ENCODE data around the gene USF1.
"Not testable (repeated sequence)": the region's sequence is repeated elsewhere in the genome, so short reads cannot be mapped to it uniquely, and the experiment has no call there.

Gene USF1

DNA sequence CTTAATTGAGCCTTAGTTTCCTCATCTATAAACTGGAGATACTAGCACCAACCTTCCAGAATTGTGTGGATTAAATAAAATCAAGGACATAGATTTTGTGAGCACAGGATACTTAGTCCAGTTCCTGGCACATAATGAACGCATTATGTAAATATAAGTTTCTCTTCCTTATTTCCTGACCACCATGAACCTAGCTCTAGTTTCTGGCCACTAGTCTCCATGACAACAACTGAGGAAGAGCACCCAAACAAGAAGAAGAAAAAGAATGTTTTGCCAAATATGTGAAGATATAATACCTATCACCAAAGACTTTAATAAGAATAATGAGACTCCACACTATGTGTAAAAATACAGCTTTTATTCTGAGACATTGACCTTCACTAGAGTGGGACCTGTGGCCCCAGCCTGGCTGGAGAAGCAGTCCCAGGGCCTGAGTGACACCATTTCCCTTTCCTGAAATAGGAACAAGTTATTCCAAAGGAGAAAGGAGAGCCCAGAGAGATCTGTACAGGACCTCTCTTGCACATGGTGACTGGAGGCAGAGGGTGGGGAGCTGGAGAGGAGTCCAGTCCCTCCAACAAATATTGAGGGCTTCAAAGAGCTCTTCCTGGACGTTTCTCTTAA, 940 bp upstream of the USF1 start:
- no peak for DNase-seq

DNA sequence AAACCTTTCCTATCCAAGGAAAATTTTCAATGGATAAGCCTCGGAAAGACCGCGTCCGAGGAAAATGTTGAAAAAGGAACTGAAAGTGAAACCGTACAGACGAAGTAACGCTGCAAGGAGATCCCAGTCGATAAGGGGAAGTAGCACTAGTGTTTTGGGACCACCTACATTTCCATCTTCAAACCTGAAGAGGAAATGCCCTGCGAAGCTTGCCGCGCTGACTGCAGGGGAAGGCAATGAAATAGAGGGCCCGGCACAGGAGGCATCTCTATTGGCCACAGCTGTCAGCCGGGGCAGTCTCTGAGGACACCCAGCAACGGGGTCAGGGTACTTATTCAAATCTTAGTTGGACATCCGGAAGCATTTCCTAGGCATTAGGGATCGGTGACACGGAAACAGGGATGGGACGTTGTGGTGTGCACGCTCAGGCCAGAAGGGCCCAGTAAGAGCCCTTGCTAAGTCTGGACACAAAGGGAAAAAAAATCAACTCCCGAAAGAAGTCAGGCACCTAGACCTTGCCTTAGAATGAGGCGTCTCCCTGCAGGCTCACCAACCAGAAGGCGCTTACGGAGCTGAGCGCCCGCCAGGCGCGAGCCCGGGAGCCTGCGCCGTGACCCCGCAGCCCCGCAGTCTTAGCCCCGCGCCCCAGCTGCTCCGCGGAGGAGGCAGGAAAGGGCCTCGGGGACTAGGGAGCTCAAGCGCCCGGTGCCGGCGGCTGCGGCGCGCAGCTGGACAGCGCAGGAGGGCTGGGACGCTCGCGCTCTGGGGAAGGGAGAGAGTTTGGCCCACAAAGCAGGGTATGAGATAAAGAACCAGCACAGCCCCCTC, 655 bp downstream of the USF1 start:
- peak; percentile 58 for DNase-seq

DNA sequence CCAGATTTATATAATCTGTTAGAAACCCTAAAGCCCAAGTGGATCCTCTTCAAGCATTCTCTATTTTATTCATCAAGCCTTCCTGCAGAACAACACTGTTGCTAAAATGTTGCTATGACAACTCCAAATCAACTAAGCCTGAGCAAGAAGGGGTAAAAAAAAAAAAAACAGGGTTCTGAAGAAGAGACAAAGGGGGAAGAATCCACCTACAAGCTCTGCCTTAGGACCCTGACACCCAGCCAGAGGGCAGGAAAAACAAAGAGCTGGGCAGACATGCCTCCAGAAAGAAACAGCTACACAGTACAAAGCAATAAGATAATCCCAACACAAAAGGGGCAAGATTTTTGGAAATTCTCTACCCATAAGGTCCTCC, 1.3 kb downstream of the USF1 start:
- DNase-seq, result no peak

DNA sequence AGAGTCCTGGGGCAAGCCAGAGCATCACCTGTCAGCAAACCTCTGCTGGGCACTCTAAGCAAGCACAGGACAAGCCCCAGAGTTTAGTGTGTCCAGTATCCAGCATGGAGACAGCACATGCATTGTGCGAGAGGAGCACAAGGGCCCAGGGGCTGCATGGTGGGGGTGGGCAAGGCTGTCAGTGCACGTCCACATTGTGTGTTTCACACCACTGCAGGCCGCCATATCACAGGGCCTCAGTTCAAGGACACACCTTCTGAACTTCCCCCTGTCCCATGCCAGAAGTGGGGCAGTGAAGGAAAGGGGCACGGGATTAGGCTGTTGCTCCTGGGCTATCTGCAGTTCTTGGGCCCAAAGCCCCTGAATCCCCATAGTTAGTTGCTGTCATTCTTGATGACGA, 6.2 kb downstream of the USF1 start:
- no peak for DNase-seq

DNA sequence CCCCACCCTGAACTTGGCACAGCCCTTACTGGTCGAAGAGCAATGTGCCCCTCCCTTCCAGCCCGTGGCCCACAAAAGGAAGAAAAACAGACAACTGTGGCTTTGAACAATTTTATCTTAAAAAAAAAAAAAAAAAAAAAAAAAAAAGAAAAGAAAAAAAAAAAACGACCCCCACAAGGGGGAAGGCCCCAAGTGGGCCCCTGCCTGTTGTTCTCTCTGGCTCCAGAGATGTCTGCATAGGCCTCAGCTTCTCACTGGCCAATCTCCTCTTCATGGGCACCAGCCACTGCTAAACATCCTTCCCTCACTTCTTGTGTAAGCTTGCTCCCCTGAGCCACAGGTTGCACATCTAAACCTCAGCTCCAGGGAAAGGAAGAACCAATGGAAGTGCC, 6.6 kb downstream of the USF1 start:
- no peak for DNase-seq

DNA sequence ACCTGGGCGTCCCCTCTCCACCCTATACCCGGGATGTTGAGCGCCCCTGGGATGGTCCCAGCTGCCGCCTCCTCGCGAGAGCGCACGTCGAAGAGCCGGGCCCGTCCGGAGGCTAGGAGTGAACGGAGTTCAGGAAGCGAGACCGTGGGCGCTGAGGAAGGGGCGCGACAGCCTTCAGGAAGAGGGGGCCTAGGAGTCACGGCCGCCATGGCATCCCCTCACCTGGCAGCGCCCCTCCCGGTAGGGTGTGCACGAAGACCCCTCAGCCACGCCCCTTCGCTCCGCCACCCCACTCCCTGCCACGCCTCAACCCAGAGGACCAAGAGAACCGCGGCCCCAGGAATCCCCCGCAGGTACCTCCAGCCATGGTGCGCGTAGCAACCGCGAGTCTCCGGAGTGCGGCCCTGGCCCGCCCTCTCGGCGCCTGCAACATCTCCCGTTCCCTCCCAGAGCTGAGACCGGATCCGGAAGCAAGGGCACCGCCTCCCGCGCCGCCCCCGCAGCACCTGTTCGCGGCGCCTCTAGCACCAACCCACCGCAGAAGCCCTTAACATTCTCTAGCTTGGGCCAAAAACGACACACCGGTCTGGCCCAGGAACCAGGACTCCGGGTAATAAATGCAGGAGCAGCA, 7.1 kb downstream of the USF1 start, which contains the start of gene TSTD1:
Gene TSTD1, minus strand, starts transcription at position 442 of the 631 bp plus-strand sequence. Its CDS starts 75 bp downstream, at position 367.
- peak; percentile 85 for DNase-seq

DNA sequence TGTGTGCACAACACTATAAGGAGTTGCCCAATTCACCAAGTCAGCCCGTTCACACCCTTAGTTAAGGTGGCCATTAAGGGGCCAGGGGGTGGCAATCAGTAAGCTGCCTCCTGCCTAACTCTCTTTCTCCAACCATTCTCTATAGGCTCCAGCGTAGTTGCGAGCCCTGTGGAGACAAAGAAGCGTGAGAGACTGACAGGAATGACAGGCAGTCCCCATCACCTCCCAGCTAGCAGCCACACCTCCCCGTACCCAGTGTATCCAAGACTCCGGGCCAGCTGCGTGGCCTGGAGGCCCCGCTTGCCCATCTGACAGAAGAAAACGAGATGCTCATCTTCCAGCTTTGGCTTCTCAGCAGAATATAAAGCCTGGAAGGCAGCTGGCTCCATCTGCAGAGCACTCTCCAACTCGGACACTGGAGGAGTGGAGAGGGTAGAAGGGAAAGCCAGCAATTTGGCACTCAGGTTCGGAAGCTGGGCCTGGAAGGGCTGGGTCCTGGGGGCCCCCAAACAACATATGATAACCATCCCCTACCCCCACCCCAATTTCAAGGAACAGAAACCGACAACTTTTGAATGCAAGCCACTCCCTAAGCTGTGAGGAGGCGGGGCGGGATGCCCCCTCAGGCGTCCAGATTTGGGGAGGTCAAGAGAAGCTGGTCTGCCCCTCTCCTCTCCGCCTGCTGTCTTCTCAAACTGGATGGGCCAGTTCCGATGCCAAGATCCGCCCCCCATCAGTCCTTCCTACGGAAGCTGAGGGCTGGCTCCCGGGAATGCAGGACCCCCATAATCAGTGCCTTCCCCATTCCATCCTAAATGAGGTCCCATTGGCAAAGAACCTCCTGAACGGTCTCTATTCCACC, 7.9 kb downstream of the USF1 start:
- DNase-seq, result no peak

DNA sequence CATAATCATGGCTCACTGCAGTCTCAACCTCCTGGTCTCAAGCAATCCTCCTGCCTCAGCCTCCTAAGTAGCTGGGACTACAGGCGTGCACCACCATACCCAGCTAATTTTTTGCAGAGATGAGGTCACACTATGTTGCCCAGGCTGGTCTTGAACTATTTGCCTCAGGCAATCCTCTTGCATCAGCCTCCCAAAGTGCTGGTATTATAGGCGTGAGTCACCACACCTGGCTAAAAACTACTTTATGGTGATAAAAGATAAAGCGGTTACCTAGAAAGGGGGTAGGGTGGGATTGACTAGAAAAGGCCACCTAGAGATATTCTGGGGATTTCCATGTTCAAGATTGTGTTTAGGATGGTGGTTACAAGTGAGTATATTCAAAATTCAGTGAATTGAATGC, 12.0 kb downstream of the USF1 start:
- no peak for DNase-seq

DNA sequence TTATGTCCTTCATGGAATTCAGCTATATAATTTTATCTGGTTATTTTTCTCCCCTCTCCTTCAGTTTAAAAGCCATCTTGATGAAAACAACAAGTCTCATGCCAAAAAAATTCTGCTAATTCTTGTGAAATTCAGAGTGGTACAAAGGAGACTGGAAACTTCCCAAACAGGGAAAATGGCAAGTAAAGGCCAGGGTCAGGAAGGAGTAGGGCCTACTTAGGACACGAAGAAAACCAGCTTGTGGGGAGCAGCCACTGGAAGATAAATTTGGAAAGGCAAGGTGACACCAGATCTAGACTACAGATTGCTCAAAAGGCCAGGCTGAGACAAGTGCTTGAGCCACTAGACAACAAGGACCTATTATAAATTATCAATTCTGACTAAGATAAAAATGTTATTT, 13.4 kb downstream of the USF1 start:
- no peak for DNase-seq

DNA sequence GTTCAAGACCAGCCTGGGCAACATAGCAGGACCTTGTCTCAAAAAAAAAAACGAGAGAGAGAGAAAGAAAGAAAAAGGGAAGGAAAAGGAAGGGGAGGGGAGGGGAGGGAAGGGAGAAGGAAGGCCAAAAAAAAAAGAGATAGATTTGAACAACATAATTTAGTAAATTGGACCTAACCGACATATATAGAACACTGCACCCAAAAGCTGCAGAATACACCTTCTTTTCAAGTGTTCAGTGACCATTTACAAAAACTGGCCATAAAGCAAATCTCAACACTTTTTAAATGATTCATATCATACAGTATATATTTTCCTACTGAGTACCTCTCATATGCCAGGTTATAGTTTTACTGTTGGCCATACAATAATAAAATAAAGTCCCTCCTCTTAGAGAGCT, 13.9 kb downstream of the USF1 start:
- no peak for DNase-seq

DNA sequence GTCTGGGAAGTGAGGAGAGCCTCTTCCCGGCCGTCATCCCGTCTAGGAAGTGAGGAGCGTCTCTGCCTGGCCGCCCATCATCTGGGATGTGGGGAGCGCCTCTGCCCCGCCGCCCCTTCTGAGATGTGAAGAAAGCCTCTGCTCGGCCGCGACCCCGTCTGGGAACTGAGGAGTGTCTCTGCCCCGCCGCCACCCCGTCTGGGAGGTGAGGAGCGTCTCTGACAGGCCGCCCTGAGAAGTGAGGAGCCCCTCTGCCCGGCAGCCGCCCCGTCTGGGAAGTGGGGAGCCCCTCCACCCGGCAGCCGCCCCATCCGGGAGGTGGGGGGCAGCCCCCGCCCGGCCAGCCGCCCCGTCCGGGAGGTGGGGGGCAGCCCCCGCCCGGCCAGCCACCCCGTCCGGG, 16.3 kb downstream of the USF1 start:
- DNase-seq, result not testable (repeated sequence)

DNA sequence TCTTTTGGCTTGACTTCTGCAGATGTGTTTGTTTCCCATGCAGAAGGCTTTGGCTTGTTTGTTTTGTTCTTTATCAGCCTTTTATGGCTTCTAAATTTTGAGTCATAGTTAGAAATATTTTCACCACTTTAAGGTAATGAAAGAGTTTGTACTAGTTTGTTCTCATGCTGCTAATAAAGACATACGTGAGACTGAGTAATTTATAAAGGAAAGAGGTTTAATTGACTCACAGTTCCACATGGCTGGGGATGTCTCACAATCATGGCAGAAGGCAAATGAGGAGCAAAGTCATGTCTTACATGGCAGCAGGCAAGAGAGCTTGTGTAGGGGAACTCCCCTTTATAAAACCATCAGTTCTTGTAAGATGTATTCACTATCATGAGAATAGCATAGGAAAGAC, 18.8 kb downstream of the USF1 start:
- not testable (repeated sequence) for DNase-seq

DNA sequence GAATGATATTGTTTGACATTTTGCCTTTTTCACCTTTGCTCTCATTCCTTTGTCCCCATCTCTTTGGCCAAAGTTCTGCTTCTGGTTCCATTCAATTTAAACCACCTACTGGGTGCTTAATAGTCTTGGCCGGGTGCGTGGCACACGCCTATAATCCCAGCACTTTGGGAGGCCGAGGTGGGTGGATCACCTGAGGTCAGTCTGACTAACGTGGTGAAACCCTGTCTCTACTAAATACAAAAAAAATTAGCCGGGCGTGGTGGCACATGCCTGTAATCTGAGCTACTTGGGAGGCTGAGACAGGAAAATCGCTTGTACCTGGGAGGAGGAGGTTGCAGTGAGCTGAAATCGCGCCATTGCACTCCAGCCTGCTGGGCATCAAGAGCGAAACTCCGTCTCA, 23.3 kb downstream of the USF1 start:
- not testable (repeated sequence) for DNase-seq

DNA sequence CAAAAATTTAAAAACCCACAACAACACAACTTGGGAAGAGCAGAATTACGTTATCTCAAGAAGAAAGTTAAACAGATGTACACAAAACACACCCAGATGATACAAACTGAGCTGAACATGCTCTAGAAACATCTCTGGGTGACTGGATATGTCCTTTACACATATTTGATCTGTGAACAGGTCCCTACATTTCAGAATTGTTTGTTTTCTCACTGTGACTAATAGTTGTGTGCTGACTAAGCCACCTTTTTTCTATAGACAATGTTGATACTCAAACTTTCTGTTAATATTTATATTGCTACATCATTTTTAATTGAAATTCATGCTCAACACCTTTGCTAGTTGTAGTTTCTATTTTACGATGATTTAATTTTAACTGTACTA, 23.8 kb downstream of the USF1 start:
- no peak for DNase-seq

DNA sequence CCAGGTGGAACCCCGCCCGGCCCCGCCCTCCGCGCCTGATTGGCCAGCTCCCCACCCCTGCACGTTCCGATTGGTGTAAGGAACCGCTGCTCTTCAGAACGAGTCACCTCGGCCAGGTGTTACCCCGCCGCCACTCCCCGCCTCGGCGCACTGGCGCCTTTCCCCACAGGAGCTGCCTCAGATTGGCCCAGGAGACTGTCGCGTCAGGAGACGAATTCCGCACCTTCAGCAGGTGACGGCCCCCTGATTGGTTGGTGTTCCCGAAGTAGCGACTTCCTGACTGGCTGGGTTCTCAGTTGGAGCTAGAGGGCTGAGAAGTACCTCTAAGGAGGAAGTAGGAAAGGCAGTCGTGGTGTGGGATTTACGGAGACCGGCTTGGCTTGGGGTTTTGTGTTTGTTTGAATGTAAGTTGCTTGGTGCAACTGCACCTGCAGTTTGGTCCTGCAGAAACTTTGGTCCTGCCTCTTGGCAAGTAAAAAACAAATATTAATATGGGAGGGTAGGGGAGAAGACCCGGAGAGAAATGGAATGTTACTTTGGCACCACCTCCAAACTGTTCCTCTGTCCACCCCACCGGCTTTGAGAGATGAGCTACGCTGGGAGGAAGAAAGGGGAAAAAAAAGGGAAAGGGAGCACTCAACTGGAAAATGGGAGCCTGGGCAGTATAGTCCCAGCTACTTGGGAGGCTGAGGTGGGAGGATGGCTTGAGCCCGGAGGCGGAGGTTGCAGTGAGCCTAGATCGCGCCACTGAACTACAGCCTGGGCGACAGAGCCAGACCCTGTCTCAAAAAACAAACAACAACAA, 24.4 kb downstream of the USF1 start:
- peak; percentile 76 for DNase-seq

DNA sequence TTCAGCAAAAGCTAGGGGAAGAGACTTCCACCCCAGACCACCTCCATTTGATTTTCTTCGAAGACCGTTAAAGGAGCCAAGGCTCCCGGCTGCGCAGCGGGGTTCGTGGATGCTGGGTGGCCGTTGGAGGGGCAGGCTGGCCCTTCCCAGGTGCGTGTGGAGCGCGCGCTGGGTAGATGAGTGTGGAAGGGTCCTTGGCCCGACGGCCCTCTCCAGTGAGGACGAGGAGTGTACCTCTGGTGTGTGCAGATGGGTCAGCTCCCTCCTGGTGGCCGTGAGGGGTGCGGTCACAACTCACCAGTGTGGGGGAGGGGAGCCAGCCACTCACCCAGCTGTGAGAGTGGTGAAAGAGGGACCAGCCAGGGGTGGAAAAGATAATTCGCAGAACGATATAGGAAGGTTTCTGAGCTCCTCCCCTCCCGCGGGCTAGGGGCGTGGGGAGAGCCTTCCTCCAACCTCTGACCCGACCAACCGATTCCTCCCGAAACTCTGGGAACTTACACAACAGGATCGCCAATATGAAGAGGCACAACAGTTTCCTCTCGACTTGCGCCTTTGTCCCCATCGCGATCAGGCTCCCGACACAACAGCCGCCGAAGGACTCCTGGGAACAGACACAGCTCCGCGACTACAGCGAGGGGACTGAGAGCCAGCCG, 25.1 kb downstream of the USF1 start, which contains the start of gene F11R:
Gene F11R, minus strand, starts transcription at position 644 of the 656 bp plus-strand sequence. Its CDS starts 79 bp downstream, at position 565.
- peak; percentile 46 for DNase-seq

DNA sequence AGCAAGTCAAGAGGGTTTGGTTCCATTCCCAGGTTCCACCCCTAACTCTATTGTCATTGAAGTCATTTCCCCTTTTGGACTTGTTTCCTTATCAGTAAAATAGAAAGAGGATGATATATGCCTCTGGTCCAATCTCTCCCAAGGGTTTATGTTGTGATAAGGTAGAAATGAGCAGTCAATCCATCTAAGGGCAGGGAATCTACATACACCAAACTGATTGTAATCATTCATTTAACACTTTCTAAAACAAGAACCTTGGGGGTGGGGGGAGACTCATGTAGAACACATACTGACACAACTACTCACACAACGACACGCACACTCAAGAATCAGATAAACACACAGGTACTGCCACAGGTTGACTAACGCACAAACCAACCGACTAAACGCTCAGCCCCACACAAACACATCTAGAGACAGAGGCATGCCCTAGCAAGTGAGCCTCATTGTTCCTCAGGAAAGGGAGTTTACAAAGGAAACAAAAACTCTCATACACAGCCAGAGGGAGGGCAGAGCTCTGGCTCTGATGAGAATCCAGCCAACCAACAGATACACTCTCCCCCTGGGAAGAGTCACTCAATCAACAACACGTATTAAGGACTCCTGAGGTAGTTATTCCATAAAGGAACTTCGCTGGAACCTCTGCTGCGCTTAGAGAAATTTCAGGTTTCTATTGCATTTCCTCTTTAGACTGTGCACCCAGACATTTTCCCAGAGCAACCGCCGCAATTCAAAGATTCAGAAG, 25.9 kb downstream of the USF1 start:
- no peak for DNase-seq

DNA sequence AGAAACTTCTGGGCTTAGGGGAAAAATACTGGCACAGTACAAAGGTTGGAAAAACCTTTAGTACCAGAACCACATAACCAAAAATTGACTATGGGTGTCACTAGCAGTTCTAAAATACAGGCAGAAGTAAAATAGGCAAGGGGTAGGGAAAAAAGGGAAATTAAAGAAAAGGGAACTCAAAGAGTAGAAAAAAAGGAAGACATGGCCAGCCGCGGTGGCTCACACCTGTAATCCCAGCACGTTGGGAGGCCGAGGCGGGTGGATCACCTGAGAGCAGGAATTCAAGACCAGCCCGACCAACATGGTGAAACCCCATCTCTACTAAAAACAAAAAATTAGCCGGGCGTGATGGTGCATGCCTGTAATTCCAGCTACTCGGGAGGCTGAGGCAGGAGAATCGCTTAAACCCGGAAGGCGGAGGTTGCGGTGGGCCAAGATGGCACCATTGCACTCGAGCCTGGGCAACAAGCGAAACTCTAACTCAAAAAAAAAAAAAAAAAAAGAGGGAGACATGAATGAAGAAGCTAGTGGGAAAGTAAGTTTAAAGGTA, 26.6 kb downstream of the USF1 start:
- DNase-seq, result not testable (repeated sequence)

DNA sequence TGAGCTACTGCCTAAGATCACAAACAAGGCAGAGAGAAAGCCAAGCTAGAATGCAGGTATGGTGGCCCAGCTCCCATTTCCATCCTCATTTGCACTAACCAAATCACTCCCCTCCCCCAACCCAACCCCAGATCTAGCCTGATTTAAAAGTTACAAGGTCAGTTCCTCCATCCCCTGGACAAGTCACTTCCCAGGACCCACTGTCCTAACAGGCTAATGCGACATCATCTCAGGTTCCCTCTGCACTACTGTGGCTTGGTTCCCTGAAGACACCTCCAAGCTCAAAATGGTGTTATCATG, 27.2 kb downstream of the USF1 start:
- no peak for DNase-seq

DNA sequence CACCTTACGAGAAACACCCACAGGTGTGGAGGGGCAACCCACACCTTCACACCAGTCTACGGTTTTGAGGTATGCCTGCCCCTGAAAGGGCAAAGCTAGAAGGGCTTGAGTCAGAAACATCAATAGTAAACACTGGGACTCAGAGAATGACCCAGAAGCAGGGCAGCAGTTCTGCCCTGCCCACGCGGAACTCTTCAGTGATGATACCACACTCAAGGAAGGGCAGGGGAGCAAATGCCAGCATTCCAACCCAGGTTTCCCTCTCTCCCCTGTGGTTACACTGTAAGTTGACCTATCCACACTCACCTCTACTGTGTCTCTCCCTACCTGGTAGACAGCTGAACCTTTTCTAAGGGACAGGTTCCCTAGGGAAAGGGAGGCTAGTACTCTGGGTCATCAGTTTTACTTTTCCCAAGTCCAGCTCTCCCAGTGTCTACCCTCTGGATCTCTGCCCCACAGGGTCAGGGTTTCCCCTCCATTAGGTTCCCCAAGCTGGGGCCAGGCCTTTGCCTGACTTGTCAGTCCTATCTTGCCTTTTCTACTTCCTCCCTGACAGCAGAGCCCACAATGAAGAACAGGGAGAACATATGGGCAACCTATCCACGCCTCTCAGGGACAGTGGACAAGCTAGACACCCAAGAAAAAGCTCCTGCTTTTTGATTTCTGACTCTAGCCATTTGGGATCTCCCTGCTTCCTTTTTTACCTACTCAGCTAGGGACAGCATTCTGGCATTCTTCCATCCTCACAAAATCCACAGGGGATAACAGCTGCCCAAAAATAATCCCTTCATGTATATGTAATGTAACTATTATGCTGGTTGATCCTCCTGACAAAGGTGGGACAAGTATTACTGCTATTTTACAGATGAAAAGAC, 27.8 kb downstream of the USF1 start:
- DNase-seq, result no peak

Data from activated CD4-positive, CD25-positive, alpha-beta regulatory T cell treated with anti-CD3 and anti-CD28 coated beads, Interleukin-2, amount 50 U/mL, for 72 hours (primary cell).